IPS-15b (cell line): ENCODE measurements around the gene DCK.
"Not testable (repeated sequence)": the region's sequence is repeated elsewhere in the genome, so short reads cannot be mapped to it uniquely, and the experiment has no call there.

ENCODE experiments used
- H3K27me3 ChIP-seq: one replicate; pipeline ENCODE4 v1.6.1; 2013; ENCODE audit warnings: low read length; ENCODE audit not compliant: control insufficient read depth, insufficient read depth
- H3K36me3 ChIP-seq: one replicate; pipeline ENCODE4 v1.6.1; 2013; ENCODE audit warnings: low read length; ENCODE audit not compliant: control insufficient read depth, insufficient read depth
- H3K4me1 ChIP-seq: one replicate; pipeline ENCODE4 v1.6.1; 2013; ENCODE audit warnings: mild to moderate bottlenecking, low read length; ENCODE audit not compliant: control insufficient read depth, insufficient read depth
- H3K4me3 ChIP-seq: one replicate; pipeline ENCODE4 v1.5.1; 2013; ENCODE audit warnings: low read depth, low read length
- H3K9ac ChIP-seq: one replicate; pipeline ENCODE4 v1.6.1; 2013; ENCODE audit warnings: low read depth, mild to moderate bottlenecking, low read length
- H3K9me3 ChIP-seq: one replicate; pipeline ENCODE4 v1.6.1; 2013; ENCODE audit warnings: mild to moderate bottlenecking, low read length; ENCODE audit not compliant: control insufficient read depth, insufficient read depth

Gene DCK

DNA sequence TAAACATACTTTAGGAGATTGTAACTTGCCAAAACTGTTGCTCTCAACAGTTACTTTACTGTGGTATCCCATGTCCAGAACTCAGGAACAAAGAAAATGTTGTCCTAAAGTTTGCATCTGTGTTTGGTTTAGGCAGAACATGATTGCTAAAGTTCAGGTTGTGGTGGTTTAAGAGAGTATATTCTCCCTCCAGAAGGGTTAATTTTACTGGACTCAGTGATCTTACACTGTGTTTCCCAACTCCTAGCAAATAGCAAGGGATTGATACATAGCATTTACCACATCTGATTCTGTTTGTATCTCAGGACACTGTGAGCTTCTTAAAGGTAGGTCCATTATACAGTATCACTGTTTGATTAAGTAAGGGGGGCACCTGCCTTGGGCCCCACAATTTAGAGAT lies 13.3 kb upstream of the DCK start:
- Histone ChIP-seq H3K36me3 (no peaks in the 10 kb centered on the region), H3K9me3 (no peaks in the 10 kb centered on the region), H3K27me3 (no peaks in the 10 kb centered on the region), H3K9ac (no peak overlapping the region), H3K4me3 (no peak overlapping the region), H3K4me1 (peaks cover 7% of the 10 kb centered on the region)

DNA sequence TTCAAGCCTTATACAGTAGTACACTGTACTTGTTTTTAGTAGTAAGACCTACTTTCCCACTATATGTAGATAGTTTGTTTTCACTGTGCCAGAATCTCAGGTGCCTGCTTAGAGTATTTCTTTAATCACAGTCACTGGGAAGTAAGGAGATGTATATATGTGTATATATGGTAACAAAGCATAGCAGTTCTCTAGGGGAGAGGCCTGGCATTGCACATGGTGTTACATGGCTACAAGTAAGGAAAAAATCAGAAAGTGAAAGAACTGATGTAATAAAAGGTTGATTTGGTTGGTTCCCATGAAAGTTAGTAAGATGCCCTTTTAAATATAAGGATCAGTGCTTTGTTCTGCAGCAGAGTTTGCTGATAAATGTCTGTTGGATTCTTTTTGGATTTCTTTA lies 9.3 kb upstream of the DCK start:
- H3K9me3 ChIP-seq, result no peaks in the 10 kb centered on the region
- no peaks in the 10 kb centered on the region for H3K27me3 ChIP-seq
- no peaks in the 10 kb centered on the region for H3K36me3 ChIP-seq
- peaks cover 4% of the 10 kb centered on the region for H3K4me1 ChIP-seq
- H3K4me3 ChIP-seq, result no peak overlapping the region
- H3K9ac ChIP-seq, result no peak overlapping the region

DNA sequence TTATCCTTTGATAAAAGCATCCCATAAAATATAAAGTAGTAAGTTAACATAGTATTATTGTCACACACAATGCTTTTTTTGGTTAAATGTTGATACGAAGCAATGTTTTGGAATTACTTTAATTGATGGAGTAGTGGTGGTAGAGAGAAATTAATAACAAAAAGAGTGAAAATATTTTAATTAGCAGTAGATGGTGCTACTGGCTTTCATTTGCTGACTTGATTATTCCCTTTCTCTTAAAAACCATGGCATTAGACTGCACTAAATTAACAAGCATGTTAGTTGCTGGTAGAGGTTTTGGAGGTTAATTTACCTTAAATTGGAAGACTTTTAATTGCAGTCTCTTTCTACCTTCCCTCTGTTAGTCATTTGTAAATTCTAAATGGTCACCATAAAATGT lies 8.9 kb upstream of the DCK start:
- H3K36me3 ChIP-seq, result no peaks in the 10 kb centered on the region
- no peak overlapping the region for H3K9ac ChIP-seq
- no peak overlapping the region for H3K4me3 ChIP-seq
- no peaks in the 10 kb centered on the region for H3K9me3 ChIP-seq
- no peaks in the 10 kb centered on the region for H3K4me1 ChIP-seq
- no peaks in the 10 kb centered on the region for H3K27me3 ChIP-seq

DNA sequence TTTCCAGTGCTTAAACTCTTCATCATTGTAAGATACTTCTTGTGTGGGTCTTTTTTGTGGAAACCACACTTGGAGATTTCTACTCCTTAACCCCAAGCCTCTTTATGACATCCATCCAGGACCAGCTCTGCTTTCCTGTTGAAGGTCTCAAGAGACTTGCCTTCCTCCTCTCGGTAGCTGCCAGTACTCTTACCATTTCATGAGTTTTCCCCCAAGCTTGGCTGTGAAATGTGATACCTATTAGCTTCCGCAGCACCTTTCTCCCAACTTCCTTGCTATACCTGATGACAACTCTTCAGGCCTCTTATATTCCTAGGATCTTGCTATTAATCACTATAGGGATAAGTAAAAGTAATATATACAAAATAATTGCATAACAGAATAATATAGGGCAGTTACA lies 1.9 kb upstream of the DCK start:
- H3K4me3 ChIP-seq, result no peak overlapping the region
- no peaks in the 10 kb centered on the region for H3K27me3 ChIP-seq
- no peak overlapping the region for H3K9ac ChIP-seq
- peaks cover 12% of the 10 kb centered on the region for H3K4me1 ChIP-seq
- H3K36me3 ChIP-seq, result no peaks in the 10 kb centered on the region
- no peaks in the 10 kb centered on the region for H3K9me3 ChIP-seq

DNA sequence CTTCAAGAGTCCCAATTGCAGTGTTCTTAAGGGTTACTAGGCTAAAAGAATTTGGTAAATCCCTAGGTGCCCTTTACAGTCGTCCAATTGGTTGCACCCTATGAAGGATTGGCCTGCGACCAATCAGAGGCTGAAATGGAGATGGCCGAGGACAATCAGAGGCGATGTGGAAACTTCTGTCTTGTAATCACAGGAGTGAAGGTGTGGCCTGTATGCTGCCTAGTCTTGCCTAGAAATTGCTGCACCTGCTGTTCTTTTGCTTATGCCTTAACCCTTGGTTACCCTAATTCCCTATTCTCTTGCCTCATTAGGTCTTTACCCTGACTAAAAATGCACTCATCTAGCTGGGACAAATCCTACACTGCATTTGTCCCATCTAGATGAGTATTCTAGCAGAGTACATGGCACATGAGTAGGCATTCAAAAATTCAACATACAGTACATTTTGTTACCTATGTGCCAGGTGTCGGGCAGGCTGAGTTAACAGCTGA lies 1.0 kb upstream of the DCK start:
- no peak overlapping the region for H3K9ac ChIP-seq
- H3K36me3 ChIP-seq, result no peaks in the 10 kb centered on the region
- peak overlapping the region; percentile 95 for H3K4me3 ChIP-seq
- H3K9me3 ChIP-seq, result no peaks in the 10 kb centered on the region
- H3K4me1 ChIP-seq, result peaks cover 12% of the 10 kb centered on the region
- H3K27me3 ChIP-seq, result no peaks in the 10 kb centered on the region

DNA sequence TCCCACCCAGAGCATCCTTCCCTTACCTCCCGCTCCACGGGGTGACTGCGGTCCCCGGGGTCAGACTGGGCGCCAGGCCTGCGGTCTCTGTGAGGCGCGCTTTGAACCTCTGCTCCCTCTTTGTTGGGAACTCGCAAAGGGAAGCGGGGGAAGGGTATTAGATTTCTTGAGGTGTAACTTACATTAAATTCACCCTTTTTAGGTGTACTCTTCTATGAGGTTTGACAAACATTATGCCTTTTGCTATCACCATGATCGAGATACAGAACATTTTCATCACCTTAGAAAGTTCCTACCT lies 569 bp downstream of the DCK start:
- Histone ChIP-seq H3K27me3 (no peaks in the 10 kb centered on the region), H3K4me1 (peaks cover 12% of the 10 kb centered on the region)

DNA sequence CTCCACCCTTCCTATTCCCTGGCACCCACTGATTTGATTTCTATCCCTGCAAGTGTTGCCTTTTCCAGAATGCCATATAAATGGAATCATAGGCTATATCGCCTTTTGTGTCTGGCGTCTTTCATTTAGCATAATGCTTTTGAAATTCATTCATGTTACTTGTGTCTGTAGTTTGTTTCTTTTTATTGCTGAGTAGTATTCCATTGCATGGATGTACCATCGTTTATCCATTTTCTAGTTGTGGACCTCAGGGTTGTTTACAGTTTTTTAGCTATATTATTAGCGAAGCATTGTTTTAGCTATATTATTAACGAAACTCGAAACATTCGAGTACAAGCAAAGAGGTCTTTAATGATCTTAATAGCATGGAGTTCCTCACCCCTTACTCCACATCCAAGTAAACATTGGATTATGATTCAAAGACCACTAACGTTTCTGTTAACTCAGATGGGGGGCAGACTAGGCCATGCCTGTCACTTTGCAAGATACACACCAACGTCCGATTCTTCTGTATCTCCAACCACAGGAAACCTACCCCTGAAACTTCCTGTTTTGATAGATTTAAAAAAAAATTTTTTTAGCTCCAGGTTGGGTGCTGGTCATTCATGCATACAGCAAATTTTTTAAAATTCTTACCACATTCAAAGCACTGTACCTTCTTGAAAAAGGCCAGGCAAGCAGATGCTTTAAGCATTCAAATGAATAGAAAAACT lies 1.1 kb downstream of the DCK start:
- Histone ChIP-seq H3K4me3 (peak overlapping the region; percentile 95), H3K4me1 (peaks cover 12% of the 10 kb centered on the region), H3K36me3 (peaks cover 10% of the 10 kb centered on the region), H3K27me3 (no peaks in the 10 kb centered on the region), H3K9ac (no peak overlapping the region), H3K9me3 (no peaks in the 10 kb centered on the region)

More for the DNA sequence above, 569 bp downstream of the DCK start:
- peak overlapping the region; percentile 95 for H3K4me3 ChIP-seq
- H3K36me3 ChIP-seq, result peaks cover 7% of the 10 kb centered on the region
- no peaks in the 10 kb centered on the region for H3K9me3 ChIP-seq
- peak overlapping the region; percentile 98 for H3K9ac ChIP-seq

DNA sequence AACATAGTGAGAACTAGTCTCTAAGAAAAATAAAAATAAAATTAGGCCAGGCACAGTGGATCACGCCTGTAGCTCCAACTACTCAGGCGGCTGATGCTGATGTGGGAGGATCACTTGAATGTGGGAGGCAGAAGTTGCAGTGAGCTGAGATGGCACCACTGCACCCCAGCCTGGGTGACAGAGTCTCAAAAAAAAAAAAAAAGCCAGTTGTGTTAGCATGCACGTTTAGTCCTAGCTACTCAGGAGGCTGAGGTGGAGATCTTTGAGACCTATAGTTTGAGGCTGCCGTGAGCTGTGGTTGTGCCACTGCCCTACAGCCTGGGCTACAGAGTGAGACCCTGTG lies 2.5 kb downstream of the DCK start:
- H3K36me3 ChIP-seq, result peaks cover 10% of the 10 kb centered on the region
- H3K4me3 ChIP-seq, result no peak overlapping the region
- H3K4me1 ChIP-seq, result peaks cover 12% of the 10 kb centered on the region
- no peaks in the 10 kb centered on the region for H3K27me3 ChIP-seq
- no peaks in the 10 kb centered on the region for H3K9me3 ChIP-seq
- H3K9ac ChIP-seq, result no peak overlapping the region

DNA sequence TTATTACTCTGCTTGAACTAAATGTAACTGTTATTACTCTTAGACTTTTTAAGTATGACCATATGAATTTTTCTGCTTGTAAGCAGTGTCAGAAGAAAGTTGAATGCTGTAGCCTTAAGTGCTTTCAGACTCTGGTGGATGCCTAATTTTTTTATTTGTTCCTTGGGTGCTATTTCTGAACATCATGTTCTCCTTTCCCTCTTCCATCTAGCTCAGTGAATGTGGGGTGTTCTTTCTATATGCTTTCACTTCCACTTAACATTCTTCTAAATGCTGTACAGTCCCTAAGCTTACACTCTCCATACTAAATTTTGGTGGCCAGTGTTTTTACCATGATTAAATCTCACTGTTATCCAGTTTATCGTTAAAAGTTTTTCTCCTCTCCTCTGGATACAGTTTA lies 3.6 kb downstream of the DCK start:
- Histone ChIP-seq H3K9me3 (no peaks in the 10 kb centered on the region), H3K4me3 (no peak overlapping the region), H3K9ac (no peak overlapping the region), H3K36me3 (peaks cover 10% of the 10 kb centered on the region), H3K27me3 (no peaks in the 10 kb centered on the region), H3K4me1 (peaks cover 6% of the 10 kb centered on the region)

DNA sequence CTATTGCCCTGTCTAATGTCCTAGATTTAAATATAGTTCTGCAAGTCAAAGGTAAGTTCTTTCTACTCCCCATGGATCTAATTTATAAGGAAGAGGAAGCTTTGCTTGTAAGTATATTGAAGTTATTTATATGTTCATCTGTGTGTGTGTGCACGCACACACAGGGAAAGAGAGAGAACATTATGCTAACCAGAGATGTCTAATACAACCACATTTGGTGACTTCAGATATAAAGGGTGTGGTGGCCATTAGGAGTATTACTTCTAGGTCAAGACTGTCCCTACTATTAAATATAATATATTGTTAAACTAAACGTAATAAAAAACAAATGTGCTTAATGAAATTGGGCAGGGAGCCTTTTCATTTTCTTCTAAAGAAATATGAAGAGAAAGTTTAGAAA lies 4.1 kb downstream of the DCK start:
- no peak overlapping the region for H3K9ac ChIP-seq
- no peaks in the 10 kb centered on the region for H3K27me3 ChIP-seq
- peaks cover 5% of the 10 kb centered on the region for H3K4me1 ChIP-seq
- H3K9me3 ChIP-seq, result no peaks in the 10 kb centered on the region
- H3K36me3 ChIP-seq, result peaks cover 10% of the 10 kb centered on the region
- no peak overlapping the region for H3K4me3 ChIP-seq

DNA sequence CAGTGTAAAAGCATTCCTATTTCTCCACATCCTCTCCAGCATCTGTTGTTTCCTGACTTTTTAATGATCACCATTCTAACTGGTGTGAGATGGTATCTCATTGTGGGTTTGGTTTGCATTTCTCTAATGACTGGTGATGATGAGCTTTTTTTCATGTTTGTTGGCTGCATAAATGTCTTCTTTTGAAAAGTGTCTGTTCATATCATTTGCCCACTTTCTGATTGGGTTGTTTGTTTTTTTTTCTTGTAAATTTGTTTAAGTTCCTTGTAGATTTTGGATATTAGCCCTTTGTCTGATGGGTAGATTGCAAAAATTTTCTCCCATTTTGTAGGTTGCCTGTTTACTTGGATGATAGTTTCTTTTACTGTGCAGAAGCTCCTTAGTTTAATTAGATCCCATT lies 6.2 kb downstream of the DCK start:
- H3K27me3 ChIP-seq, H3K36me3 ChIP-seq, H3K9ac ChIP-seq, H3K4me1 ChIP-seq, H3K4me3 ChIP-seq, H3K9me3 ChIP-seq: not testable (repeated sequence)

DNA sequence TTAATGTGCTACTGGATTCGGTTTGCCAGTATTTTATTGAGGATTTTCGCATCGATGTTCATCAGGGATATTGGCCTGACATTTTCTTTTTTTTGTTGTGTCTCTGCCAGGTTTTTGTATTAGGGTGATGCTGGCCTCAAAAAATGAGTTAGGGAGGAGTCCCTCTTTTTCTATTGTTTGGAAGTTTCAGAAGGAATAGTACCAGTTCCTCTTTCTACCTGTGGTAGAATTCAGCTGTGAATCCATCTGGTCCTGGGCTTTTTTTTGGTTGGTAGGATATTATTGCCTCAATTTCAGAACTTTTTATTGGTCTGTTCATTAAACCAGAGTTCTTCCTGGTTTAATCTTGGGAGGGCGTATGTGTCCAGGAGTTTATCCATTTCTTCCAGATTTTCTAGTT lies 7.9 kb downstream of the DCK start:
- not testable (repeated sequence) for H3K4me1 ChIP-seq, H3K36me3 ChIP-seq, H3K9me3 ChIP-seq, H3K27me3 ChIP-seq, H3K9ac ChIP-seq, H3K4me3 ChIP-seq
